Effector memory CD8-positive, alpha-beta T cell (primary cell): ENCODE data around the gene ACTR5.

Experiments
- ATAC-seq: fragments of 150-1000 bp; cut with Tn5 transposase; replicated peaks from 2 replicates; pipeline ENCODE4 v1.10.0; 2021; ENCODE audit warnings: mild to moderate bottlenecking, moderate library complexity
- DNase-seq, 3 experiments: peaks; one replicate each; pipeline ENCODE4 v3.0.0; 2021
- H3K27ac Mint-ChIP-seq, 2 donors: one replicate each; pipeline ENCODE4 v1.8.0; 2022; ENCODE audit warnings: mild to moderate bottlenecking in 2 of 2, mixed read lengths in 2 of 2, moderate library complexity in 2 of 2
- H3K27me3 Mint-ChIP-seq, 2 donors: one replicate each; pipeline ENCODE4 v1.8.0; 2022; ENCODE audit warnings: mixed read lengths in 2 of 2
- H3K36me3 Mint-ChIP-seq: one replicate; pipeline ENCODE4 v1.8.0; 2022; ENCODE audit warnings: mild to moderate bottlenecking, moderate library complexity, mixed read lengths; ENCODE audit not compliant: insufficient read depth
- H3K4me1 Mint-ChIP-seq, 2 donors: one replicate each; pipeline ENCODE4 v1.8.0; 2022; ENCODE audit warnings: low read depth in 2 of 2, mixed read lengths in 2 of 2
- H3K4me3 Mint-ChIP-seq, 2 donors: one replicate each; pipeline ENCODE4 v1.8.0; 2022; ENCODE audit warnings: mild to moderate bottlenecking in 2 of 2, mixed read lengths in 2 of 2, moderate library complexity in 2 of 2
- H3K9me3 Mint-ChIP-seq, 2 donors: one replicate each; pipeline ENCODE4 v1.8.0; 2022; ENCODE audit warnings: mixed read lengths in 2 of 2
- total RNA-seq, 9 experiments: gene quantifications; one replicate each; lab custom pipeline; 2026; lab: John Stamatoyannopoulos, UW

The ACTR5 gene
- 27.4 to 37.8 (median 31.6) reads per million in 9 experiments for total RNA-seq

- Mint-ChIP-seq H3K36me3 (peaks cover 28% of the 10 kb centered on the region), H3K9me3 (no peaks in the 10 kb centered on the region)
Measured at GRCh38 chr20:38748097-38748860, at the start of gene ACTR5. TSS of gene ACTR5 (plus strand) at chr20:38748460. CDS start at chr20:38748479, 19 bp downstream.

GRCh38 chr20:38698541-38698940 is 49.7 kb upstream of the ACTR5 start:
- H3K36me3 Mint-ChIP-seq: no peaks in the 10 kb centered on the region
- ATAC-seq (no peak), DNase-seq (no peak)
- peaks cover 0 to 45% of the 10 kb centered on the region in 2 donors for H3K27me3 Mint-ChIP-seq
- no peak overlapping the region for H3K4me3 Mint-ChIP-seq
- no peaks in the 10 kb centered on the region for H3K4me1 Mint-ChIP-seq
- H3K27ac Mint-ChIP-seq: no peak overlapping the region
- peaks cover 0 to 7% of the 10 kb centered on the region in 2 donors for H3K9me3 Mint-ChIP-seq

More at GRCh38 chr20:38748097-38748860, at the start of gene ACTR5:
- H3K4me1 Mint-ChIP-seq: peaks cover 17 to 24% of the 10 kb centered on the region in 2 donors
- DNase-seq: peak; percentile 98 to 99 (median 99)
- ATAC-seq: peak; percentile 84
- H3K27ac Mint-ChIP-seq: peak within 1 kb of the TSS; percentile 97 to 98
- peaks cover 0 to 8% of the 10 kb centered on the region in 2 donors for H3K27me3 Mint-ChIP-seq
- H3K4me3 Mint-ChIP-seq: peak within 1 kb of the TSS; percentile 93 to 97

GRCh38 chr20:38700141-38700540 is 48.1 kb upstream of the ACTR5 start:
- DNase-seq: no peak

GRCh38 chr20:38700926-38701325 is 47.3 kb upstream of the ACTR5 start:
- H3K27ac Mint-ChIP-seq: no peak overlapping the region
- H3K4me1 Mint-ChIP-seq: no peaks in the 10 kb centered on the region

More at GRCh38 chr20:38700141-38700540, 48.1 kb upstream of the ACTR5 start:
- H3K4me3 Mint-ChIP-seq: no peak overlapping the region
- no peaks in the 10 kb centered on the region for H3K4me1 Mint-ChIP-seq
- no peak overlapping the region for H3K27ac Mint-ChIP-seq
- no peaks in the 10 kb centered on the region for H3K9me3 Mint-ChIP-seq
- H3K36me3 Mint-ChIP-seq: no peaks in the 10 kb centered on the region
- no peak for ATAC-seq
- H3K27me3 Mint-ChIP-seq: peaks cover 0 to 46% of the 10 kb centered on the region in 2 donors

GRCh38 chr20:38703526-38703925 is 44.7 kb upstream of the ACTR5 start:
- H3K27me3 Mint-ChIP-seq: peaks cover 18 to 43% of the 10 kb centered on the region in 2 donors
- no peak for ATAC-seq

More at GRCh38 chr20:38700926-38701325, 47.3 kb upstream of the ACTR5 start:
- H3K9me3 Mint-ChIP-seq: no peaks in the 10 kb centered on the region
- no peak for ATAC-seq
- H3K27me3 Mint-ChIP-seq: peaks cover 0 to 41% of the 10 kb centered on the region in 2 donors
- DNase-seq: no peak
- no peak overlapping the region for H3K4me3 Mint-ChIP-seq
- no peaks in the 10 kb centered on the region for H3K36me3 Mint-ChIP-seq

GRCh38 chr20:38704136-38704535 is 44.1 kb upstream of the ACTR5 start:
- ATAC-seq (no peak), DNase-seq (no peak)
- no peaks in the 10 kb centered on the region for H3K36me3 Mint-ChIP-seq
- no peak overlapping the region for H3K27ac Mint-ChIP-seq
- H3K4me3 Mint-ChIP-seq: no peak overlapping the region
- no peaks in the 10 kb centered on the region for H3K9me3 Mint-ChIP-seq
- no peaks in the 10 kb centered on the region for H3K4me1 Mint-ChIP-seq
- H3K27me3 Mint-ChIP-seq: peaks cover 22 to 45% of the 10 kb centered on the region in 2 donors

More at GRCh38 chr20:38703526-38703925, 44.7 kb upstream of the ACTR5 start:
- Mint-ChIP-seq H3K9me3 (no peaks in the 10 kb centered on the region), H3K4me1 (no peaks in the 10 kb centered on the region), H3K36me3 (no peaks in the 10 kb centered on the region), H3K27ac (no peak overlapping the region), H3K4me3 (no peak overlapping the region)
- DNase-seq: no peak

- ATAC-seq (no peak), DNase-seq (no peak)
- no peak overlapping the region for H3K4me3 Mint-ChIP-seq
- H3K4me1 Mint-ChIP-seq: no peaks in the 10 kb centered on the region
- H3K27me3 Mint-ChIP-seq: peaks cover 32 to 50% of the 10 kb centered on the region in 2 donors
- no peaks in the 10 kb centered on the region for H3K9me3 Mint-ChIP-seq
- H3K36me3 Mint-ChIP-seq: no peaks in the 10 kb centered on the region
- no peak overlapping the region for H3K27ac Mint-ChIP-seq
Measured at GRCh38 chr20:38706509-38706908, 41.8 kb upstream of the ACTR5 start.

GRCh38 chr20:38714308-38714707 is 34.0 kb upstream of the ACTR5 start:
- no peaks in the 10 kb centered on the region for H3K9me3 Mint-ChIP-seq
- DNase-seq: no peak
- H3K4me1 Mint-ChIP-seq: no peaks in the 10 kb centered on the region
- H3K27ac Mint-ChIP-seq: no peak overlapping the region
- no peak for ATAC-seq
- no peaks in the 10 kb centered on the region for H3K36me3 Mint-ChIP-seq
- H3K27me3 Mint-ChIP-seq: peaks cover 47 to 80% of the 10 kb centered on the region in 2 donors
- no peak overlapping the region for H3K4me3 Mint-ChIP-seq

GRCh38 chr20:38715646-38716045 is 32.6 kb upstream of the ACTR5 start:
- ATAC-seq (no peak), DNase-seq (no peak)
- peaks cover 47 to 90% of the 10 kb centered on the region in 2 donors for H3K27me3 Mint-ChIP-seq
- no peaks in the 10 kb centered on the region for H3K9me3 Mint-ChIP-seq
- H3K36me3 Mint-ChIP-seq: no peaks in the 10 kb centered on the region
- H3K27ac Mint-ChIP-seq: no peak overlapping the region
- H3K4me1 Mint-ChIP-seq: no peaks in the 10 kb centered on the region
- no peak overlapping the region for H3K4me3 Mint-ChIP-seq

GRCh38 chr20:38722683-38723016 is 25.6 kb upstream of the ACTR5 start:
- no peak for DNase-seq
- ATAC-seq: no peak
- peaks cover 22 to 37% of the 10 kb centered on the region in 2 donors for H3K4me1 Mint-ChIP-seq
- peaks cover 20% of the 10 kb centered on the region for H3K36me3 Mint-ChIP-seq
- no peaks in the 10 kb centered on the region for H3K9me3 Mint-ChIP-seq
- H3K27ac Mint-ChIP-seq: no peak overlapping the region
- peak overlapping the region in 1 of 2 donors; percentile 63 for H3K4me3 Mint-ChIP-seq
- peaks cover 80 to 100% of the 10 kb centered on the region in 2 donors for H3K27me3 Mint-ChIP-seq

- Mint-ChIP-seq H3K9me3 (no peaks in the 10 kb centered on the region), H3K36me3 (peaks cover 26% of the 10 kb centered on the region), H3K4me1 (peaks cover 27 to 43% of the 10 kb centered on the region in 2 donors), H3K4me3 (peak overlapping the region; percentile 59 to 63), H3K27ac (no peak overlapping the region), H3K27me3 (peaks cover 80 to 100% of the 10 kb centered on the region in 2 donors)
- ATAC-seq (peak; percentile 28), DNase-seq (no peak)
Measured at GRCh38 chr20:38723017-38723847, 25.0 kb upstream of the ACTR5 start.

GRCh38 chr20:38723848-38724625 is 24.2 kb upstream of the ACTR5 start, which contains the start of gene SLC32A1:
TSS of gene SLC32A1 (plus strand) at chr20:38724486. CDS start at chr20:38724725, 239 bp downstream.
- Mint-ChIP-seq H3K27ac (no peak within 1 kb of the TSS), H3K27me3 (peaks cover 84 to 100% of the 10 kb centered on the region in 2 donors), H3K9me3 (no peaks in the 10 kb centered on the region), H3K36me3 (peaks cover 32% of the 10 kb centered on the region), H3K4me3 (peak within 1 kb of the TSS; percentile 59 to 72), H3K4me1 (peaks cover 30 to 47% of the 10 kb centered on the region in 2 donors)
- DNase-seq: no peak
- peak; percentile 23 for ATAC-seq
